DMS 273 treated with DMSO at 0.1 percent for 48 hours (cell line): ENCODE results near the gene PFKP.

Source experiments
- DNase-seq: peaks from one replicate; lab custom pipeline; 2025; lab: John Stamatoyannopoulos, UW

The PFKP gene

DNA sequence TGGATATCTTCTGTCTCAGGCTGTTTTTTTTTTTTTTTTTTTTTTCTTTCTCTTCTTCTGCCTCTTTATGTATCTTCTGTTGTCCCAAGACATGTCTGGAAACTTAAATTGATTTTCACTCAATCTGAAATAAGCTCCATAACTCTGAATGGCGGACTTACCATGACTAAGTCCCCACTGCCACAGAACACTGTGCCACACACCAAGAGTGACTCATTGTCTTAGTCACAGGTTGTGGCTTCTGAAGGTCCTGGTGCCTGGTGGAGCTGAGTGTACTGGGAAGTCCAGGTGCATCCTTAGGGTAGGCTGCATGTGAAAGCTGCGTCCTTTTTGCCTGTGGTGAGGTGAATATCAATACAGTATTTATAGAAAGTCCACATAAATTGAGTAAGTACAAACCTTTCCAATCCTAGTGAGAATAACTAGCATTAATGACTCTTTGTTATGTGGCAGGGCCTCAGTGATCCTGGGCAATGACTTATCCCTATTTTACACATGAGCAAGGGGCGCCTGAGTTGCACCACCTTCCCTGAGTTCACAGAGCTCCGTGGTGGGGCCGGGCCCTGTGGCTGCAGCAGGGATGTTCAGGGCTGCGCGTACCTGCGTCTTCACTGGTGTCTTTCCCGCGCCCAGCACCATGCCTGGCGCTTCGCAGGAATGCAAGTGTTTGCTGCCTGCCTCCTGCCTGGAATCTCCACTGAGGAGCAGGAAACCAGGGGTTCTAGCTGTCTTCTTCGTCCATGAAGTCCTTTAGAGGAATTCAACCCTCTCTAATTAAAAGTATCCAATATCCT, 4.3 kb downstream of the PFKP start:
- DNase-seq, result no peak

DNA sequence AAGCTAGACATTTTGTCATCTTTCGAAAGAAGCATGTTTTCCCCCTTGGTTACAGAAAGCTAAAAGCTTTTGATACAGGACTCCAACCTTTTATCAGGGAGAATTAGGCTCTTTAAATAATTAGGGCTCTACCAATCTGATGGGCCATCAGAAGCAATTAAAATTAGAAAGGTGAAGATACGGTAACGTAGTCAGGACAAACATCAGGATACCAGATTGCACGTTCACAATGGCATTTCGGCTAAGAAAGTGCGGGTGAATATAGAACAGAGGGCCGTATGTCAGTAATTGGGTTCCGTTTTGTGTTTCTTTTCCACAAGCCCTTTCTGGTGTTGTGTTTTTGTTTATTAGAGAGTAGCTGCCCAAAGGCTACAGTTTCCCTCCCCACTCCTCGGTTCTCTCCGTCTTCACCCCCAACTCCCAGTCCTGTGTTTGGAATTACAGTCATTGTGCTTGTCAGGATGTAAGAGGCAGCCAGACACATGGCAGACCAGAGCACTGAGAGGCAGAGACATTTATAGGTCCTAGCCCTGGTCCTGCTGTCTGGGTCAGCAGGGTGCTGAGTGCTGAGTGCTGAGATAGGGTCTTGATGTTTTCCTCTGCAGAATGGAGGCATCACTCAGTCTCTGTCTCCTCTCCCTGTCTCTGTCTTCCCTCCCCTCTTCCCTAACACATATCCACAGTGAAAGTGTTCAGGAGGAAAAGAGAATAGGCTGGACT, 5.5 kb downstream of the PFKP start:
- no peak for DNase-seq

DNA sequence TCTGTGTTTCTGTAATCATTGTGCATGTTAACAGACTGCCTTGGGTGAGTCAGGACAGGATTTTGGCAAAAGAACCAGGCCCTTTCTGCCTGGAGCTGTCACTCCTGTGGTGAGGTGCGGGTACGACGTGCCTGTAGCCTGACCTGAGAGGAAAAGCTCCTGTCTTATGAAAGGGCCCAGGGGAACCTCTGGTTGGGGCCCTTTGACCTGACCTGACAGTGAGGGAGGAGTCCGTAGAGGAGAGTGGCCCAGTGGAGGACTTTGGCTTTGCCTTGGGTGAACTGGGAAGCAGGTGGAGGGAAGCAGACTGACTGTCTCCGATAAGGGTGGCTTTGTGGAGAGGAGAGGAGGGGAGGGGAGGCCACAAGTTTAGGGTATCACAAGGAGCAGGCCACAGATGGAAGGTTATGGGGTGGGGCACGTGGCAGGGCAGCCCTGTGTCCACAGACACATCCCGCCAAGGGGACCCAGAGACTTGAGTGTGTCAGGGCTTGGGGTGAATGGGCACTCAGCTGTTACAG, 6.9 kb downstream of the PFKP start:
- DNase-seq, result no peak

DNA sequence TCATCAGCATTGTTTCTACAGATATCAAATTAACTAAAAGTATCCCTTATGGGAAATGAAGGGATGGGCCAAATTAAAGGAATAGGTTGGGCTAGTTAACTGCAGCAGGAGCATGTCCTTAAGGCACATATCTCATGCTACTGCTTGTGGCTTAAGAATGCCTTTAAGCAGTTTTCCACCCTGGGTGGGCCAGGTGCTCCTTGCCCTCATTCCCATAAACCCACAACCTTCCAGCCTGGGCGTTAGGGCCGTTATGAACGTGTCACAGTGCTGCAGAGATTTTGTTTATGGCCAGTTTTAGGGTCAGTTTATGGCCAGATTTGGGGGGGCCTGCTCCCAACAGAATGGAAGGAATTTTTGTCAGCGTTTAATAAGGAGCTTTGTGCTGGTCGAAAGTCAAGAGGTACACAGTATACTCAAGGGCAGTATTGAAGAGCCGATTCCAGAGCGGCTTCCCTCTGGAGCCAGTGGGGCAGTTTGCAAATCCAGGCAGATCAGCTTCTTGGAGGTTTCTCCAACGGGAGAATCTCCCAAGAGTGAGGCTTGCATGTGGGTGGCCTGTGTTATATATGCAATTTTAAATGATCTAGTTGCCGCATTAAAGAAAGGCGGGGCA, 7.7 kb downstream of the PFKP start:
- DNase-seq, result no peak

DNA sequence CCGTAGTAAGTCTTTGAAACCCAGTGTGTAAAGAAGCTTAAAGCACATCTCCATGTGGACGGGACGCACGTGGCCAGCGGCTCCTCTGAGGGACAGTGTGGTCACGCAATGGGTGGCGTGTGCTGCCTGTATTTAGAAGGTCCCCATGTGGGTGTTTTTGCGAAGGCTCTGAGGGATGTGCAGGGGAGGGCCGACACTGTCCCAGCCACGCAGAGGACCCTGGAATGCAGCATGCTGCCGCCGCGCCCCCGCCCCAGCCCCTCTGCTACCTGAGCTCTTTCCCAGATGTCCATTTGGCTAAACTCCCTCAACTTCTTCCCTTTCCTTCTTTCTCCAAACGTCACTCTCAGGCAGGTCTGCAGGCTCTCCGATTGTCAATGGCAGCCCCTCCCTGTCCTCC, 8.8 kb downstream of the PFKP start:
- DNase-seq, result no peak

DNA sequence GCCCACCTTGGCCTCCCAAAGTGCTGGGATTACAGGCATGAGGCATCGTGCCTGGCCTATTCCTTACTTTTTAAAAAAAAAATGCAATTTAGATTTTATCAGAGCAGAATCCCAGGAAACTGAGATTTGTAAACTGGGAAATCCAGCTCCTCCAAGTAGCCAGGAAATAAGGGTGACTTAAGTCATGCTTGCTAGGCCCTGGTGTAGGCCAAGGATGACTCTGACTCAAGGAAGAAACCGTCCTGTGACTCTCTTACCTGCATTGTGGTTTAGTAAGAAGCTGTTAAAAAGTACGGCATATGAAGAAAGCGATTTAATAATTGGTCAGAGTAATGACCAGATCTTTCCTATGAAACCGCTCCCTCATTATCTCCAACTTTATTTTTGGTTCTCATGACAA, 10.2 kb downstream of the PFKP start:
- DNase-seq, result no peak

DNA sequence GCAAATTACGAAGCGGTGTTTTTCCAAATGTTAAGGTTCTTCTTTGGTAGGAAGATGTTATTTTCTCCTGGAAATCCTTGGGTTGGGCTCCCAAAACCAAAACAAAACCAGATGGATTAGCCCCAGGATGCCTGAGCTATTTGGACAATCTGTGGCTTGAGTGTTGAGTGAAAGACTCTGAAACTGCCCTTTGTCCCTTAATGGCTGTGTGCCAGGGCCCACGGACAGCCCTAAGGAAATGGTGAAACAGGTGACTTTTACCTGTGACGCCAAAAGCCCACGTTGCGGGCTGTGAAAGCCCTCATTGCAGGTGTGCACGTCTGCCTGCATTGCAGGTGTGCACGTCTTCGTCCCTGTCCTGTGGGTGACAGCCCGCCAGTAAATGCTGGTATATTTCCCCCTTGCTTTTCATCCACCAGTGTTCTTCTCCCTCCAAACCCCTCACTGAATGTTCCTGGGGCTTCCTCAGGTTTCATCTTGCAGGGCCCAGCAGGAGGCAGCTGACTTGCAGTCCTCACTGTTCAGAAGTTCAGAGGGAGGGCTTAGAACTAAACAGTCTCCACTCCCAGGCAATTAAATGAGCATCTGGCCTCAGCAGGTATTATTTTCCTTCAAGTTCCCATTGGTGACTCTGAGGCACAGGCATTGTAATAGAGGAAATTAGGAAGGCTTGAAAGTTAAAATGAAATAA, 10.7 kb downstream of the PFKP start:
- DNase-seq, result peak; percentile 58

DNA sequence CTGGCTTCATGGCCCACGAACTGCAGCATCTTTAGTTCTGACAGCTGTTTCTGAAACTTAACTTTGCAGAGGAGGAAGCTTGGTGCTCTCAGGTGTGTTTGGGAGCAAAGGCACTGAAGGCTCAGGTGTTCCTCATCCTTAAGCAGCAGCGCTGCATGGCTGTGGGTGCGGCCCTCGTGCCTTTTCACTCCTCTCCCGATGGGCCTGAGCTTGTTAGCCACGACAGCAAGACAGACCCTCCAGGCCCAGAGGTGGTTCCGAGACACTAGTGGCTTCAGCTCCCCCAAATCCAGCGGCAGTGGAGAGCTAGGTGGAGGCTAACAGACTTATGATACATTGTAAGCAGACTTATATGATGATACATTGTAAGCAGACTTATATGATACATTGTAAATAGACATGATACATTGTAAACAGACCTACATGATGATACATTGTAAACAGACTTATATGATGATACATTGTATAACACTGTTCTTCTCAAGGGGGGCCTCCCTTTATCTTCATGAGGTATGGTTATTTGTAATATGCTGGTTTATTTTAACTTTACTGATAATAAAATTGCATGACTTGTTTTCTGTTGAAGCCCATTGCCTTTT, 14.1 kb downstream of the PFKP start:
- DNase-seq, result no peak

DNA sequence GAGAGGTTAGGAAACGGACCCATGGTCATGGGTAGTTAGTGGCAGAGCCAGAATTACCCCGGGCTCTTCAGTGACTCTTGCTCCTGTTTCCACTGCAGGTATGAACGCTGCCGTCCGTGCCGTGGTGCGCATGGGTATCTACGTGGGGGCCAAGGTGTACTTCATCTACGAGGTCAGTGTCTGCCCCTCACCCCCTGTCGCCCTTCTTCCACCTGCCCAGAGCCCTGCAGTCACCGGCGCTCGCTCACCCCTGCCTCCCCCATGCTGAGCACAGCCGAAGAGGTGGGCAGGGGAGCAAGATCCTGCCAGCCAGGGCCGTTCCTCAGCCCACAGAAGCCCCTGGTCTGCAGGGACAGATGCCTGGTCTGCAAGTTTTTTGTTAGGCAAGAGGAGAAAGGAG, 14.9 kb downstream of the PFKP start:
- no peak for DNase-seq

DNA sequence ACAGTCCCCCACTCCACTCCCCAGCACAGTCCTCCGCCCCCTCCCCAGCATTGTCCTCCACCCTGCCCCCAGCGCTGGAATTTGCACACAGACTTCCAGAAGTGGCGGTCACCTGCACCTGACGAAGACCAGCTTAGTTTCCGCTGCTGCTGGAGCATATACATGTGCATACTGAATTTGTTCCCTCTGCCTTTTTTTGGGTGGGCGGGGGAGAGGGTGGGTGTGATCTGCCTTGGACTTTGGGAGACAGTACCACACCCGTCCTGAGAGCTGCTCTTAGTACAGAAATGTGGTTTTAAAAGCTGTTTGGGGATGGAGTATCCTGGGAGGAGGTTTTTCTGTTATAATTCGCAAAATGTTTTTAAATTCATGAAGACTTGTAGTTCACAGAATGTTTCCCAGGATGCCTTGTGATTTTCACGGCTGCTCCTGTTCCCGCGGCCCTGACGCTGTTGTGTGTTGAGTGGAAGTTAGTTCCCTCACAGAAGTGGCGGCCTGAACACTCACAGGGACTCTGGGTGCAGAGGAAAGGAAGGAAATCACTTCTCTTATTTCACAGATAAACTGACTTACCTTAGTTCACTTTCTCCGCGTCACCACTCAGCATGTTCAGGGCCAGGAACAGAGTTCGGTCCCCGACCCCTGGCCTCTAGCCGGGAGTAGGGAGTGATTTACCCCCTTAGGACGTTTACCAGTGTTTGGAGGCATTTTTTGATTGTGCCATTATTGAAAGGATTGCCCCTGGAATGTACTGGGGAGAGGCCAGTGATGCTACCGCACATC, 18.6 kb downstream of the PFKP start:
- DNase-seq, result no peak

DNA sequence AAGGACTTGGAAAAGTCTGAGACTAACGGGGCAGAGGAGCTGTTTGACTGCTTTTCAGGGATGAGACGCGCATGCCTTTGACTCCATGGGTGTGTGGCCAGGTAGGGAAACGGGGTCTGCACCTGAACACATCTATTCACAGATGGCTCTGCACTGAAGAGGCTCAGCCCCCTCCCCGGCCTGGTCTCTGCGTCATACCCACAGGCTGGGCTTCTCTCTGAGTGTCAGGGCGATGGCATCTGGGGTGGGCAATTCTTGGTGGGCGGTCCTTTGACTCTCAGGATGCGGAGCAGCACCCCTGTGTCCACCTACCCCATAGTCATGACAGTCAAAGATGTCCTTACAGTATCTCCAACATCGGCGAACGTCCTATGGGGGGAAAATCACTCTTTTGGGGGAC, 23.0 kb downstream of the PFKP start:
- DNase-seq, result no peak

DNA sequence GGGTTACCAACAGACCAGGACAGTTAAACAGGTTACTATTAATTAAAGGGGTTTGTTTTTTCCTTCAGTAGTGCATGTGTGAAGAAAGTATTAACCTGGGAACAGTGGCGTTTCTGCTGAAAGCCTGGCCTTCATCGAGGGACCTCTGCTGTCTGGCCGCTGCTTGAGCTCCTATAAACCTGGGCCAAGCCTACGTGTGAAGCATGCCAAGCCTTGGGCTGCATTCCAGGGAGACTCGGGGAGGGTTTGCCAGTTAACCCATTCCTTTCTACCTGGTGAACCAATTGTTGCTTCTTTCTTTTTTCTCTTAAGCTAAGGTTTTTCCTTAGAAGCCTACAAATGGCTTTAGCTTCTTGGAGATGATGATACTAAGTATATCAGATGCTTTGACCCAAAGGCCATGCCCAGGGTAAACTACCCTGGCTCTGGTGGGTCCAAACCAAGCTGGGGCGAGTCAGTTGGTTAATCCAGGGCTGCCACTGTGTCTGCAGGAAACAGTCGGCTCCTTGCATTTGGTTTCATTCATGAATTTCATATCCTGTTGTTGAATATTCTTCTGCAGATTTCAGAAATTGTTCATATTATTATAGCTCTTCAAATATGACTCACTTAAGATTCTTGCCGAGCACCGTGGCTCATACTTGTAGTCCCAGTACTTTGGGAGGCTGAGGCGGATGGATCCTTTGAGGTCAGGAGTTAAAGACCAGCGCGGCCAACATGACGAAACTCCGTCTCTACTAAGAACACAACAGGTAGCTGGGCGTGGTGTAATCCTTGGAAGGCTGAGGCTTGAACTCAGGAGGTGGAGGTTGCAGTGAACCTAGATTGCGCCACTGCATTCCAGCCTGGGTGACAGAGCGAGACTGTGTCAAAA, 23.8 kb downstream of the PFKP start:
- DNase-seq, result no peak

DNA sequence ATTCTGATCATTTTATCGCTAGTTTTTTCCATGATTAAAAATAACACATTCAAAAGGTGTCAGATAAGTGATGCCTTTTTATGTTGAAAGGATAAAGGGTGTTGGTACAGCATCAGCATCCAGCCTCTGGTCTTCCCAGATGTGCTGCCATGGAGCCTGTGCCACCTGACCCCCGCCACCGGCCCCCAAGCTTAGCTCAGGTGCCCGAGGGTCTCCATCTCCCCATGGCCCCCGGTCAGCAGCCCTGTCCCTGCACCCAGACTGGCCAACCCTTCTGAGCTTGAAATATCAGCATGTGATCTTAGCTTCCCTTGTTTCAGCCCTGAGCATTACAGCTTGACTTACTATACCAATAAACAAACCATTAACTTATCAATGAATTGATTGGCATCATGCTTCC, 24.6 kb downstream of the PFKP start:
- DNase-seq, result no peak

DNA sequence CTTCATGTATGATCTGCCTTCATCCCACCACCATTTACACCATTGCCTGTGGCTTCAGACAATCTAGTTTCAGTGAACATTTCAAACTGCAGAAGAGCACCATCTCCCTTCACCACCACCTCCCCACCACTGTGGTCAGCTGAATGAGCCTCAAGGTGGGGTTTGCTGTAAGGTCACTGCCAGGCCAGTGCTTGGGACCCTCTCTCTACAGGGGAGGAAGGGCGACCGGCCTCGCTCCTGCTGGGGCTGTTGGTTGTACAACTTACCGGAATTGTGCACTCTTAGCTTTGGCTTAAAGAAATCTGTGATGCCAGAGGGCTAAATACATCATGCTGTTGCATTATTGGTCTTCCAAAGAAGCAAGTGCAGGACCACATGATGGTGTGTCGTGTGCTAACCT, 26.6 kb downstream of the PFKP start:
- DNase-seq, result no peak

DNA sequence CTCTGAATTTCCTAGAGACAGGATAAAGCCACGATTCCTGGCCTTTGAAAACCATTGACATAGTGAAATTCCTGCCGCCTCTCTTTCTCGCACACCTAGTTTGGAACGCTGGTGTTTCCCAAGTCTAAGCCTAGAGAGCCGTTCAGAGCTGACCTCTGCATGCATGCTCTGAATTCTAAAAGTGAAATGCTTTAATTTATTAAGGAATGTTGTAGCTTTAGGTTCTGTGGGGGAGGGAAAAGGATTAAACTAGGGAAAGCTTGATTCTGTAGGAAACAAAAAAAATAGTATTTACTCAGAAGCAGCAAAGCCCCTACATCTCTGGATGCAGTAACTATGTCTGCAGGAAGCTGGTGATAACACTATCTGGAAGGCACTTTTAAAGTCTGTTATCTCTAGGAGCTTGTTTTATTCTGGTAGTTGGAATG, 27.3 kb downstream of the PFKP start:
- DNase-seq, result no peak

DNA sequence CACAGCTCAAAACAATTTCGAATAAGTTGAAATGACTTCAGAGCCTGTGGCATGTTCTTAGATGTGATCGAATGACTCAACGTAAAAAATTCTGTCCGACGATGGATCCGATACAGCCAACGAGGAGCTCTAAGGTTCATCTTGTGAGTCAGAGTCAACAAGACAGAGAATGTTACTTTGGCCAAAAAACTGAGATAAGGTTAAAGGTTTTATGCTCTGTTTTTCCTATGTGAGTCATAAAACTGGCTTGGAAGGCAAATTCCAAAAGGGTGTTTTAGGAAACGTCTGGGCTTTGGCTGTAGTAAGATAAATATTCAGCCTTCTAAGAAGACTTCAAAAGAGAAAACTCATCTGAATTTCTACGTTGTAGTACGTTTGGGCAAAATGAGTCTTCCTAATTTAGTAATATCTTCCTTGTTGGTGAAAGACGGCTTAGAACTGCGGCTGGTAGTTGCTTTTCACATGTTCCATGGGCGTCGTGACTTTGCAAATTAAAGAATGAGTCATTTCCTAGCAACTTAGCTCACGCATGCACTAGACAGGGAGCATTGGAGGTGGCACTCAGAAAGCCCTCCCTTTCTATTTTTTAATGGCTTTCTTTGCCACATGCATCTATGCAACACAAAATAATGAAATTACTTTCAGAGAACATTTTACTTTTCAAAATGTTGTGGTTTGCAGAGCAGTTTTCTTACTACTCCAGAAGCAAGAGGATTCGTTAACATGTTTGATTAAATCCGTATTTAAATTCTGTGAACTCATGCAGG, 28.2 kb downstream of the PFKP start:
- DNase-seq, result no peak

DNA sequence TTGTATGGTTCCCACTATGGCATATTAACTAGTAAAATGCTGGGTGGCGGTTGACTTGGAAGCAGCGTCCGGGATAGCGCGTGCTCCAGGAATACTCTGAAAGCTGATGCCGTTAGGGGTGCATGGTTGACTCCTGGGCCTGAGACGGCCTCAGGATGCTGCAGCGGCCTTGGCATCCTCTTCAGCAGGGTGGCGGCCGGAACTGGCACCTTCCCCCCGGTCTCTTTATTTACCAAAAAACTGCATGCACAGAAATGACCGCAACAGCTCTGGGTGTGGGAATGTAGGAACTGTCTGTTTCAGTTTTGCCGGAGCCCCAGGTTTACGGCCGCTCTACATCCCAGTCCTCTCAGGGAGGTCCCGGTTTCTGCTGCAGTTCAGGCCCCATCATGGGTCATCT, 28.8 kb downstream of the PFKP start:
- no peak for DNase-seq

DNA sequence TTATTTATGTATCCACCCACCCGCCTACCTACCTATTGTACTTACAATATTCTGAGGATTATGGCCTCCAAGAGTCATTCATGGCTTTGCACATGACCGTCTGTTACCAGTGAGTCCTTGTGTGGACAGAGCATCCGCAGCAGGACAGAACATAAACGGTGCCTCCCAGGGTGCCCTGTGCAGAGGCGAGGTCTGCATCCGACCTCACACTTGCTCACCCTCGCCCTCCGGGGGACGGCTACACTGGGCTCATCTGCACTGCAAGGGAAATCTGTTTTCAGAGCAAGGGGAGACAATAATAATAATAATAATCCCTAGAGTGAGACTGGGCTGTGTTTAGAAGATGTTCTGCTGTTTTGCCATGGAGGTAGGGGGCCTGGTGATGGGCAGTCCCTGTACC, 29.8 kb downstream of the PFKP start:
- no peak for DNase-seq

DNA sequence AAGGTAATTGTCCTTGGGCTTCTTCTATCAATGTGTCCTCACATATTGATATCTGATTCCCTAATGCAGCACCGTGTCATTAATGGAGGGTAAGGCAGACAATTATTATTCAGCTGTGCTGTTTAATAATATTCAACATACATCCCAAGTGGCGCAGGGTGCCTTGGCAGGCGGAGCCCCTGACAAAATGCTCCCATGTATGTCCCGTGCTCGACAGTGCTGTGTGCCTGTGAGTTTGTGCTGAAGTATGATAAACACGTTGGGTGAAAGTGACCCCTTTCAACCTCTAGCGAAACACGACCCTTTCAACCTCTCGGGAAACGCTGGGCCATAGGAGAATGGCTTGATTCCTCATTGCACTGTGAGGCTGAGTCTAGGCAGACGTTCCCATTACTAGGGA, 31.3 kb downstream of the PFKP start:
- no peak for DNase-seq
